CD14-positive monocyte (primary cell): Measurements from ENCODE around the gene ACSM6. TPM values are rescaled to one million over a fixed set of nuclear protein-coding genes. Genes with fewer than 3 reads are reported as not detected.

Source experiments
- DNase-seq, 3 donors: peaks; one replicate each; pipeline ENCODE4 v3.0.0-alpha.2; 2011 to 2022
- H2AFZ ChIP-seq: 2 replicates; pipeline ENCODE4 v1.6.0; 2012; ENCODE audit warnings: mild to moderate bottlenecking, low read depth, low read length, inconsistent platforms; ENCODE audit not compliant: insufficient read depth, poor library complexity, severe bottlenecking
- H3K27ac ChIP-seq, 2 donors: 1 replicate in 1 of 2; 2 replicates in 1 of 2; pipeline ENCODE4 v1.5.1; 2012 to 2013; ENCODE audit warnings: low read length in 2 of 2, control low read depth in 1 of 2, inconsistent platforms in 1 of 2, low read depth in 1 of 2, mild to moderate bottlenecking in 1 of 2
- H3K27me3 ChIP-seq, 2 donors: one replicate each; pipeline versions ENCODE4 v1.6.0 to v1.6.1; 2011 to 2013; ENCODE audit warnings: low read length in 2 of 2; ENCODE audit not compliant: control insufficient read depth in 2 of 2, insufficient read depth in 2 of 2
- H3K36me3 ChIP-seq, 2 donors: replicated peaks in 1 of 2; 1 replicate in 1 of 2; 2 replicates in 1 of 2; pipeline versions ENCODE4 v1.5.1 to v1.6.1; 2012 to 2013; ENCODE audit warnings: low read length in 2 of 2, control low read depth in 1 of 2, inconsistent platforms in 1 of 2, mild to moderate bottlenecking in 1 of 2; ENCODE audit not compliant: insufficient read depth in 2 of 2, control insufficient read depth in 1 of 2
- H3K4me1 ChIP-seq, 2 donors: 1 replicate in 1 of 2; 2 replicates in 1 of 2; pipeline versions ENCODE4 v1.5.1 to v1.6.1; 2012 to 2013; ENCODE audit warnings: low read length in 2 of 2, control low read depth in 1 of 2, inconsistent platforms in 1 of 2, mild to moderate bottlenecking in 1 of 2, moderate library complexity in 1 of 2; ENCODE audit not compliant: insufficient read depth in 2 of 2, control insufficient read depth in 1 of 2
- H3K4me2 ChIP-seq: replicated peaks from 2 replicates; pipeline ENCODE3; 2012; ENCODE audit warnings: low read length, moderate library complexity, mild to moderate bottlenecking; ENCODE audit not compliant: poor library complexity, severe bottlenecking; ENCODE audit errors: extremely low read depth
- H3K4me3 ChIP-seq, 3 experiments: fragments of 200-600 bp in 1 of 3; sonication (generic) in 1 of 3; replicated peaks in 1 of 3; 1 replicate in 2 of 3; 2 replicates in 1 of 3; pipeline ENCODE4 v1.5.1; 2011 to 2013; ENCODE audit warnings: low read length in 3 of 3, mild to moderate bottlenecking in 3 of 3, control low read depth in 2 of 3, low read depth in 2 of 3, inconsistent platforms in 1 of 3, moderate library complexity in 1 of 3
- H3K79me2 ChIP-seq: 2 replicates; pipeline ENCODE4 v1.6.0; 2012; ENCODE audit warnings: mild to moderate bottlenecking, control low read depth, inconsistent platforms, low read length, moderate library complexity; ENCODE audit not compliant: insufficient read depth
- H3K9ac ChIP-seq: 2 replicates; pipeline ENCODE4 v1.6.0; 2017; ENCODE audit warnings: low read length, mild to moderate bottlenecking; ENCODE audit not compliant: insufficient read depth, poor library complexity, severe bottlenecking
- H3K9me3 ChIP-seq, 2 donors: replicated peaks in 1 of 2; 1 replicate in 1 of 2; 2 replicates in 1 of 2; pipeline versions ENCODE4 v1.5.1 to v1.6.1; 2012 to 2013; ENCODE audit warnings: low read length in 2 of 2, control low read depth in 1 of 2; ENCODE audit not compliant: control insufficient read depth in 1 of 2, insufficient read depth in 1 of 2
- H4K20me1 ChIP-seq: 2 replicates; pipeline ENCODE4 v1.6.0; 2012; ENCODE audit warnings: mild to moderate bottlenecking, low read length, control low read depth, moderate library complexity; ENCODE audit not compliant: insufficient read depth
- H3K27ac Mint-ChIP-seq, 7 donors: one replicate each; pipeline ENCODE4 v1.8.0; 2020; ENCODE audit warnings: mild to moderate bottlenecking in 7 of 7, mixed read lengths in 7 of 7, moderate library complexity in 6 of 7, inconsistent platforms in 2 of 7
- H3K27me3 Mint-ChIP-seq, 3 donors: one replicate each; pipeline ENCODE4 v1.8.0; 2021 to 2022; ENCODE audit warnings: low read depth in 3 of 3, mild to moderate bottlenecking in 3 of 3, mixed read lengths in 3 of 3, moderate library complexity in 3 of 3, inconsistent platforms in 1 of 3
- H3K36me3 Mint-ChIP-seq, 2 donors: one replicate each; pipeline ENCODE4 v1.8.0; 2020; ENCODE audit warnings: mixed read lengths in 2 of 2, inconsistent platforms in 1 of 2, mild to moderate bottlenecking in 1 of 2
- H3K4me1 Mint-ChIP-seq: one replicate; pipeline ENCODE4 v1.8.0; 2020; ENCODE audit warnings: mild to moderate bottlenecking, mixed read lengths
- H3K4me3 Mint-ChIP-seq, 2 donors: one replicate each; pipeline ENCODE4 v1.8.0; 2020; ENCODE audit warnings: mild to moderate bottlenecking in 2 of 2, mixed read lengths in 2 of 2, moderate library complexity in 1 of 2
- H3K9me3 Mint-ChIP-seq, 7 donors: one replicate each; pipeline ENCODE4 v1.8.0; 2020 to 2022; ENCODE audit warnings: mixed read lengths in 7 of 7, mild to moderate bottlenecking in 6 of 7, moderate library complexity in 6 of 7, inconsistent platforms in 2 of 7
- CTCF ChIP-seq: fragments of 200-600 bp; IDR thresholded peaks from one replicate; pipeline ENCODE4 v1.8.0; 2022; ENCODE audit warnings: antibody characterized with exemption, mild to moderate bottlenecking
- WGBS: methylation state at CpG from one replicate; pipeline ENCODE4 v1.1.5; 2013; ENCODE audit warnings: missing lambda C conversion rate; ENCODE audit not compliant: insufficient coverage; 5-methylcytosine and 5-hydroxymethylcytosine counted together
- intact Hi-C, 2 donors: fragments of 100-400 bp; cut with micrococcal nuclease; formaldehyde crosslinking; loops; one replicate each; pipeline versions ENCODE4 v1.15.0 to v1.15.1; 2023
- polyA plus RNA-seq, 3 donors: library from polyadenylated mRNA; depleted of rRNA in 1 of 3; unstranded in 2 of 3; stranded (reverse) in 1 of 3; fragments of 300-500 nt in 2 of 3; fragments of >200 nt in 1 of 3; fragmentation: Illumina TruSeq in 2 of 3; gene quantifications; 1 replicate in 2 of 3; 2 replicates in 1 of 3; pipeline ENCODE4 v1.2.3, GENCODE V29; 2012 to 2021

Gene ACSM6
- polyA plus RNA-seq, 3 donors, result not detected

- no peak for TF ChIP-seq CTCF
- Histone ChIP-seq H3K79me2 (no peaks in the 10 kb centered on the region), H4K20me1 (no peaks in the 10 kb centered on the region), H2AFZ (no peak overlapping the region), H3K36me3 (no peaks in the 10 kb centered on the region), H3K9ac (no peak overlapping the region), H3K27me3 (peaks cover 0 to 7% of the 10 kb centered on the region in 2 donors), H3K4me3 (no peak overlapping the region), H3K4me1 (peaks cover 4 to 8% of the 10 kb centered on the region in 2 donors), H3K4me2 (no peak overlapping the region), H3K27ac (no peak overlapping the region), H3K9me3 (no peaks in the 10 kb centered on the region)
- Mint-ChIP-seq H3K27ac (no peak overlapping the region), H3K36me3 (no peaks in the 10 kb centered on the region), H3K27me3 (peaks cover 9 to 16% (median 11%) of the 10 kb centered on the region in 3 donors), H3K4me1 (peaks cover 9% of the 10 kb centered on the region), H3K9me3 (peaks cover 0 to 2% (median 0%) of the 10 kb centered on the region in 7 donors), H3K4me3 (no peak overlapping the region)
- no peak for DNase-seq
- WGBS, result 100% methylated on average over 1 of the region's 3 CpGs
- intact Hi-C loops, result no loop called here
These were observed 6.4 kb upstream of the ACSM6 start for GRCh38 chr10:95187617-95188016.

GRCh38 chr10:95188593-95188992, 5.4 kb upstream of the ACSM6 start:
- H3K4me1 Mint-ChIP-seq, result peaks cover 5% of the 10 kb centered on the region
- Histone ChIP-seq H3K9me3 (no peaks in the 10 kb centered on the region), H3K4me3 (no peak overlapping the region), H3K27me3 (no peaks in the 10 kb centered on the region), H3K36me3 (no peaks in the 10 kb centered on the region), H3K79me2 (no peaks in the 10 kb centered on the region), H3K27ac (no peak overlapping the region), H3K9ac (no peak overlapping the region), H4K20me1 (no peaks in the 10 kb centered on the region), H2AFZ (no peak overlapping the region), H3K4me2 (no peak overlapping the region), H3K4me1 (peaks cover 4 to 6% of the 10 kb centered on the region in 2 donors)
- H3K36me3 Mint-ChIP-seq, result no peaks in the 10 kb centered on the region
- H3K9me3 Mint-ChIP-seq, result peaks cover 0 to 2% (median 0%) of the 10 kb centered on the region in 7 donors
- intact Hi-C loops, result no loop called here
- no peak overlapping the region for H3K4me3 Mint-ChIP-seq
- no peak for DNase-seq
- no peak overlapping the region for H3K27ac Mint-ChIP-seq
- H3K27me3 Mint-ChIP-seq, result peaks cover 6 to 11% (median 9%) of the 10 kb centered on the region in 3 donors
- no peak for TF ChIP-seq CTCF
